Effector memory CD4-positive, alpha-beta T cell (primary cell): ENCODE results near the gene LDLRAD3.
A peak's percentile ranks its signal among the peaks of the same experiment; 100 is the strongest.

ENCODE experiments used
- DNase-seq, 3 donors: peaks; one replicate each; pipeline ENCODE4 v3.0.0-alpha.2; 2020
- H3K27ac ChIP-seq: 2 replicates; pipeline ENCODE4 v1.7.0; 2013; ENCODE audit warnings: mild to moderate bottlenecking, low read length, moderate library complexity; ENCODE audit not compliant: insufficient read depth, poor library complexity, severe bottlenecking
- H3K27me3 ChIP-seq: replicated peaks from 2 replicates; pipeline ENCODE4 v1.7.0; 2013; ENCODE audit warnings: mild to moderate bottlenecking, low read length; ENCODE audit not compliant: insufficient read depth, control insufficient read depth, poor library complexity, severe bottlenecking
- H3K36me3 ChIP-seq: 2 replicates; pipeline ENCODE4 v1.7.0; 2013; ENCODE audit warnings: mild to moderate bottlenecking, low read length, moderate library complexity; ENCODE audit not compliant: control insufficient read depth, insufficient read depth
- H3K4me1 ChIP-seq: 2 replicates; pipeline ENCODE4 v1.7.0; 2013; ENCODE audit warnings: low read length, mild to moderate bottlenecking; ENCODE audit not compliant: control insufficient read depth, insufficient read depth, poor library complexity, severe bottlenecking
- H3K4me3 ChIP-seq: 2 replicates; pipeline ENCODE4 v1.7.0; 2013; ENCODE audit warnings: low read length, low read depth, mild to moderate bottlenecking; ENCODE audit not compliant: insufficient read depth, poor library complexity, severe bottlenecking
- H3K9me3 ChIP-seq: 2 replicates; pipeline ENCODE4 v1.7.0; 2013; ENCODE audit warnings: mild to moderate bottlenecking, low read length, moderate library complexity; ENCODE audit not compliant: control insufficient read depth

The LDLRAD3 gene

GRCh38 chr11:35935390-35935789 lies 8.5 kb upstream of the LDLRAD3 start:
- no peak overlapping the region for H3K27ac ChIP-seq
- no peaks in the 10 kb centered on the region for H3K27me3 ChIP-seq
- no peak overlapping the region for H3K4me3 ChIP-seq
- DNase-seq, result no peak
- no peaks in the 10 kb centered on the region for H3K36me3 ChIP-seq
- no peaks in the 10 kb centered on the region for H3K4me1 ChIP-seq
- no peaks in the 10 kb centered on the region for H3K9me3 ChIP-seq

- DNase-seq, result no peak
- H3K27me3 ChIP-seq, result no peaks in the 10 kb centered on the region
Observed at GRCh38 chr11:35937111-35937510, 6.8 kb upstream of the LDLRAD3 start.

GRCh38 chr11:35937700-35938099 lies 6.2 kb upstream of the LDLRAD3 start:
- no peak for DNase-seq
- Histone ChIP-seq H3K27ac (no peak overlapping the region), H3K36me3 (no peaks in the 10 kb centered on the region), H3K27me3 (peaks cover 3% of the 10 kb centered on the region), H3K9me3 (no peaks in the 10 kb centered on the region), H3K4me3 (no peak overlapping the region), H3K4me1 (no peaks in the 10 kb centered on the region)

More at GRCh38 chr11:35937111-35937510, 6.8 kb upstream of the LDLRAD3 start:
- Histone ChIP-seq H3K4me1 (no peaks in the 10 kb centered on the region), H3K9me3 (no peaks in the 10 kb centered on the region), H3K36me3 (no peaks in the 10 kb centered on the region), H3K27ac (no peak overlapping the region), H3K4me3 (no peak overlapping the region)

- H3K36me3 ChIP-seq, result no peaks in the 10 kb centered on the region
- no peaks in the 10 kb centered on the region for H3K9me3 ChIP-seq
Observed at GRCh38 chr11:35938231-35938630, 5.6 kb upstream of the LDLRAD3 start.

GRCh38 chr11:35943309-35943708 lies 553 bp upstream of the LDLRAD3 start:
- Histone ChIP-seq H3K4me3 (peak overlapping the region; percentile 31), H3K27ac (no peak overlapping the region), H3K4me1 (no peaks in the 10 kb centered on the region)

More at GRCh38 chr11:35938231-35938630, 5.6 kb upstream of the LDLRAD3 start:
- DNase-seq, result no peak
- no peaks in the 10 kb centered on the region for H3K4me1 ChIP-seq
- H3K27me3 ChIP-seq, result peaks cover 4% of the 10 kb centered on the region
- no peak overlapping the region for H3K4me3 ChIP-seq
- no peak overlapping the region for H3K27ac ChIP-seq

GRCh38 chr11:35944503-35945136 lies 758 bp downstream of the LDLRAD3 start:
- peaks cover 7% of the 10 kb centered on the region for H3K27me3 ChIP-seq
- H3K36me3 ChIP-seq, result no peaks in the 10 kb centered on the region
- H3K4me3 ChIP-seq, result peak overlapping the region; percentile 14
- no peak for DNase-seq
- no peaks in the 10 kb centered on the region for H3K9me3 ChIP-seq
- no peak overlapping the region for H3K27ac ChIP-seq
- H3K4me1 ChIP-seq, result no peaks in the 10 kb centered on the region

More at GRCh38 chr11:35943309-35943708, 553 bp upstream of the LDLRAD3 start:
- Histone ChIP-seq H3K36me3 (no peaks in the 10 kb centered on the region), H3K27me3 (peaks cover 7% of the 10 kb centered on the region), H3K9me3 (no peaks in the 10 kb centered on the region)
- DNase-seq, result no peak

- H3K27ac ChIP-seq, result no peak overlapping the region
- H3K4me3 ChIP-seq, result no peak overlapping the region
- no peak for DNase-seq
- peaks cover 7% of the 10 kb centered on the region for H3K27me3 ChIP-seq
- no peaks in the 10 kb centered on the region for H3K4me1 ChIP-seq
- H3K36me3 ChIP-seq, result no peaks in the 10 kb centered on the region
- H3K9me3 ChIP-seq, result no peaks in the 10 kb centered on the region
Observed at GRCh38 chr11:35945137-35945518, 1.3 kb downstream of the LDLRAD3 start.

GRCh38 chr11:35946766-35947165 lies 2.9 kb downstream of the LDLRAD3 start:
- no peaks in the 10 kb centered on the region for H3K36me3 ChIP-seq
- H3K4me1 ChIP-seq, result no peaks in the 10 kb centered on the region
- DNase-seq, result no peak
- H3K9me3 ChIP-seq, result no peaks in the 10 kb centered on the region
- peaks cover 7% of the 10 kb centered on the region for H3K27me3 ChIP-seq
- H3K27ac ChIP-seq, result no peak overlapping the region
- no peak overlapping the region for H3K4me3 ChIP-seq

- Histone ChIP-seq H3K27me3 (peaks cover 5% of the 10 kb centered on the region), H3K36me3 (no peaks in the 10 kb centered on the region), H3K4me1 (no peaks in the 10 kb centered on the region), H3K4me3 (no peak overlapping the region), H3K27ac (no peak overlapping the region), H3K9me3 (no peaks in the 10 kb centered on the region)
- no peak for DNase-seq
Observed at GRCh38 chr11:35947437-35947836, 3.6 kb downstream of the LDLRAD3 start.

- H3K4me3 ChIP-seq, result no peak overlapping the region
- DNase-seq, result no peak
- no peaks in the 10 kb centered on the region for H3K27me3 ChIP-seq
- H3K4me1 ChIP-seq, result no peaks in the 10 kb centered on the region
- H3K9me3 ChIP-seq, result no peaks in the 10 kb centered on the region
- H3K36me3 ChIP-seq, result no peaks in the 10 kb centered on the region
- H3K27ac ChIP-seq, result no peak overlapping the region
Observed at GRCh38 chr11:35949242-35949641, 5.4 kb downstream of the LDLRAD3 start.
